Stimulated activated CD4-positive, alpha-beta T cell treated with anti-CD3 and anti-CD28 coated beads, Interleukin-2, amount 100 ng/mL, for 4 hours (primary cell): ENCODE data around the gene CNTNAP5.

ENCODE experiments used
- DNase-seq: peaks from one replicate; pipeline ENCODE4 v3.0.0-alpha.2; 2020; ENCODE audit warnings: low read depth

CNTNAP5 gene

DNA sequence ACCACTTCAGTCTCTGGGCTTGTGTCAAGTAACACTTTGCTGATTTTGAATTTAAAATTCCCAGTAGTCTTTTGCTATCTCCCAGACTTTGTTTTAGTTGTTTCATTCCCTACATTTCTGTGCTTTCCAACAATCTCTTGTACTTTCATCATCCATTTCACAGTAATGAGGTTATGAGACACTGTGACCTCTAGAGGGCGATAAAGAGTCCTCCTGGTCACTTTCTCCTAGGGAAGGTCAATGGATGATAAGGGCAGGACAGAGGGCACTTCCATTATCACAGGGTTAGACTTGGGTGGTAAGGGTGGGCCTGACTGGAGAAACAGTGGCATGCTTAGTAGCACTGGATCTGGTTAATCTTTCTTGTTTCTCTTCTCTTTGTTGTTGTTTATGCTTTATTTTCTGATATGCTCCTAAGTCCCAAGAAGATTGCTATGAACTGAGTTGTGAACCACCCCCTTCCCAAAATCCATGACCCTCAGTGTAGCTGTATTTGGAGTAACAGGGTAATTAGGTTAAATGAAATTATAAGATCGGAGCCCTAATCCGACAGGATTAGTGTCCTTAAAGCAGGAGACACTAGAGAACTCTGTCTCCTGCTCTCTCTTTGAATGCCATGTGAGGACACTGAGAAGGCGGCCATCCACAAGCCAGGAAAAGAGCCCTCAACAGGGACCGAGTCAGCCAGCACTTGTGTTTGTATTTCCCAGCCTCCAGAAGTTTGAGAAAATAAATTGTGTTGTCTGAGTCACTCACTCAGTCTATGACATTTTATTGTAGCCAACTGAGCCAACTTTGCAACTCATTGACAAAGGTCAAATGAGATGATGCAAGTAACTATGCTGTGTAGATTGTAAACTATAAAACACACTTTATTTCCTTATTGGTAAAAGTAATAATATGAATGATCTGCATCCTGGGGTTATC lies 779.2 kb downstream of the CNTNAP5 start:
- no peak for DNase-seq

DNA sequence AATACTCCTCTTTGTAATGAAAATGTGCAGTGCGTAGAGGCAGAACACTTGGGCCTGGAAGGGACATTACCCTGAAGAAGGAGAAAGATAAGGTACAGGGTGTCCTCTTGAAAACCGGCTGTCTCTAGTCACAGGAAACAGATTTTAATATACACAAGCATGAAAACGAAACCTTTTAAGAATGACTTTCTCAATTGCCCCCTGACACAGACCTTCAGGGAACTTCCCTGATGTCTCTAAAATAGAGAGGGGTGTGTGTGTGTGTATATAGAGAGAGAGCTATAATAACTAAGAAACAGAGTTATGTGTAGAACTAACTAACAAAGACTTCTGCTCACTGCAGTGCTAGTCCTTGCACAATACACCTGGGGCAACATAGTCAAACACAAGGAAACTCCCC lies 780.0 kb downstream of the CNTNAP5 start:
- DNase-seq = no peak

DNA sequence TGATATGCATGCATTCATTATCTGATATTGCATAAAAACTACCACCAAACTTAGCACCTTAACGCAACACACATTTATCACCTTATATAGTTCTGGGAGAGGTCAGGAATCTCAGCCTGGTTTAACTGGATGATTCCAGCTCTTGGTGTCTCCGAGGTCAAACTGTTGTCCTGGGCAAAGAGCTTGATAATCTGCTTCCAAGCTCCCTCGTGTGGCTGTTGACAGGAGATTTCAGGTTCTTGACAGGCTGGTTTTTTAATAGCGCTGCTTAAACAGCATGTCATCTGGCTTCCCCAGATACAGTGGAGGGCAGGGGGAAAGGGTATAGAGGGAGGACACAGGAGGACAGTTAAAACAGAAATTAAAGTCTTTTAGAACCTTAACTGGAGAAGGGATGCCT lies 785.0 kb downstream of the CNTNAP5 start:
- no peak for DNase-seq

DNA sequence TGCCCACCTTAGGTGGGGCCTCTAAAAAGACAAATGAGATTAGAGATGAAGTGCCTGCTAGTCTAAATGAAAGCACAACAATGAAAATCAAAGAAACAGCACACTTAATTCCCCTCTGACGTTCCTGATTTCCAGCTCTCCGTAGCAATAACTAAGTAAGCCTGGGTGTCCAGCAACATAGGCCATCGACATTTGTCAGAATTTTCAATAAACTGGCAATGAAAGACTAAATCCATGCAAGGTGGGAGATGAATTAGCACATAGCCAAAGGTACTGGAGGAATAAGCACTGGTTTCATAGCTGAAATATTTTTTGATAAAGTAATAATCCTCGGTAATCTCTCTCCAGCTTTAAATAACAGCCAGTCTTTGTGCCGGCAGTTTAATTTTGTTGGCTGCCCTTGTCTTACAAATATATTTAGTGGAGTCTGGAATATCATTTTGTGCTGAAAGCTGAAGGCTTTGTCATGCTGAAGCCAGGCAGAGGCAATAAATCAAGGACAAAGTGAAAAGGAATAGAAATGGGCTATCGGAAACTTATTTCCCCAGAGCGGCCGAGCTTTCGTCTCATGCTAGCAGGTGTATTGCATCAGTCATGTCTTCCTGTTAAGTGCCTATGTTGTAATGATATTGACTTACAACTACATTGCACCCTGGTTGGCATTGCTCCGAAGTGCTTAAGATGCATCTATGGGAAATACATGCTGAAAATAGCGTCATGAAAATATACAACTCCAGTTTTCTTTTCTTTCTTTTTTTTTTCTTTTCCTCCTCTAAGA lies 790.1 kb downstream of the CNTNAP5 start:
- DNase-seq = no peak

DNA sequence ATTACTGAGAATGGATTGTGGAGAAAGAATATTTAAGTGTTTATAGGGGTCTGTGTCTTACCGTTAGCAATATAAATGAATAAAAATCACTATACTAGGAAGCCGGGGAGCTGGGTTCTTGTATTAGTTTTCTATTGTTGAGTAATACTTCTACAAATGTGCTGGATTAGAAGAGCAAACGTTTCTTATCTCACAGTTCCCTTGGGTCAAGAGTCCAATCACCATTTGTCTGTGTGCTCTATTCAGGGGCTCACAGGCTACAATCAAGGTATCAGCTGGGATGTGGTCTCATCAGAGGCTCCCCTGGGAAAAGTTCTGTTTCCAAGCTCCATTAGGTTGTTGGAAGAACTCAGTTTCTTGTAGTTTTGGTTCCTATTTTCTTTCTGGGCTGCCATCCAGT lies 790.9 kb downstream of the CNTNAP5 start:
- no peak for DNase-seq

DNA sequence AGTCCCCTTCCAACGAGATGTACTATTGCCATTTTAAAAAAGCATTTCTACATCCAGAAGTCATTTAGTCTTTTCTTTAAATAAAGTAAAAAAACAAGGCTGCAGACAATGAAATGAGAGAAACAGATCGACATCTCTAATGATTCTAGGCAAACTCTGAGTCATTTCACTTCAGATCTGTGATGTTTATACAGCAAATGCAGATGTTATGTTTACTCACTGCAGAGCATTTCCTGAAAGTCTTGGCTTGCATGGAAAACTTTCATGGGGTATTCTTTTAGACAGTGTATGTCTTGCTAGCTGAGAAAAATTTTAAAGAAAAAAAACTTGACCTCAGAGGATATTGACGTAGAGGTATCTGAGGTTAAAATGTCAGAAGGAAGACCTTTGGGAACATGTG lies 797.4 kb downstream of the CNTNAP5 start:
- no peak for DNase-seq

DNA sequence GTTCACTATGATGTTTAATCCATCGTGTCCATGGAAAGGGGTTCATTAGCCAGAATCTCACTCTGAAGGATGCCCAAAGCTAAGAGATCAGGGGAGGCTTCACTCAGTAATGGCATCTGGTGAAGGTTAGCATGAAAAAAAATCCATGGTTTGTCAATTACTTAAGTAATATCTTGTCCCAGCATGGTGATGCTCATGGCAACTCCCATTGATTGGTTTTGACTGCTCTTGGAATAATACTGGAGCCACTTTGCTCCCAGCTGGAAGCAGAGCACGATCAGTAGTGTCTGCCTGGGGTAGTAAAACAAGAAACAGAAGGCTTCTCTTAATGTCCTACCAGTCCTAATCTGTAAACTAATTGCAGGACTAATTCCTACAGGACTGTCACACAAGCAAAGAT lies 799.4 kb downstream of the CNTNAP5 start:
- no peak for DNase-seq

DNA sequence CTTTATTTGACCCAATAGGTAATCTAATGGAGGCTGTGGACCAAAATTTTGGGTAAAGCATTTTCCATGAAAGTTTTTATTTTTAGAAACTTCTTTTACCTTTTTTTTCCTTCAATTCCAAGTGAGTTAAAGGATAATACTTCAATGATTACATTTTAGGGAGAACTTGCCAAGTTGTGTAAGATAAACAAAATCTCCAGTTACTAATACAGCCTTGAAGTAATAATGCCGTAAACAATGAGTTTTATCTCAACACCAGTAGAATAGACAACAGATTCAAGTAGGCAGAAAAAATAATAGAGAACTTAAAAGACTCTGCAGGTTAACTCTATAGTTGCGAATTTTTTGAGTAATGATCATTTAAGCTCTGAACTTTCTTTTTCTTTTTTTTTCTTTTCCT lies 807.4 kb downstream of the CNTNAP5 start:
- no peak for DNase-seq

DNA sequence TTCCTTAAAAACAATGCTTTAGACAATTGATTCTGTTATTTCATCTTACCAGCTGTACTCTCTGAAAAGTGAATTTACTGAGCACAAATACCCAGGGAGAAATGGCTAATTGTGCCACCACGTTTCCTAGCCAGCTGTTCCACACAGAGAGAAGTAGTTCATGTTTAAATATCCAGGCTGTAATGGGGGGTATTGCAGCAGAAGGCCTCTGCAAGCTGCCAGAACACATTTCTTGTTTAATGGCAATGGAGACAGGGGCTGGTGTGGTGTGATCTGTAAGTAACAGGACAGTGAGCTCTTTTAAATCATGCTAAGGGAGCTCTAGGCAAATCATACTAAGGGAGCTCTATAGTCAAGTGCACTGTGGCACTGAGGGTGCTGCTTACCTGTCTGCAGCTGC lies 809.2 kb downstream of the CNTNAP5 start:
- no peak for DNase-seq

DNA sequence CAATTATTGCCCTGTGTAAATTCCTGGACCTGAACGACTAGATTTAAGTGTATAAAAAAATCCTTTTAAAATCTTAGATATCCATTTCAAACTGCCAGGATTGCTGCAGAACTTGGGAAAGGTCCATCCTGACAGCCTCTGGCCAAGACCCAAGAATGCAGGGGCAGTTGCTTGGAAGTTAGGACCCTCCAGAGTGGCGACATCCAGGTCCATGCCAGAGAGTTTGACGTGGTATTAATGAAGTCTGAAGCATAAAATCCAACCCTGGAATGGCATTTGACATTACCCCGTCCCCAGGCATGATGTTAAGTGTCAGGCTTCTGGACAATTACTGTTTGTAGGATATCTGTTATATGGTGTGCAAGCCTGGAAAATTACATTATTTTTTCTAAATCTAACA lies 810.2 kb downstream of the CNTNAP5 start:
- DNase-seq = no peak

DNA sequence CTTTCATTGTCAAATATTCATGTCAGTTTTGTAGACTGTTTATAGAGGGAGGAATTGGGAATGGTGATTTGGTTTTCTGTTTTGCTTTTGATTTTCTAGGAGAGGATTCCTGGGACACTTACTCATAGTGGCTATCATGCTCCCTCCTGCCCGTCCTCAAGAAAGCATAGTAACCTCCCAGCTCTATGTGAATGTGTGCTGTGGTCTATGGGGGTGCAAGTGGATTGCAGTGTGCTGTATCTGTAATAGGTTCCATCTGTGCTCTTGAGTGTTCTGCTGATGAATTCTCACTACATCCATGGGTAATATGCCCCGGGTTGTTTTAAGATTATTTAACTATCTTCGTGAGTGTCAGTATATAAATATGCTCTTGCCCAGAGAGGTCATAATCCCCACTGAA lies 811.3 kb downstream of the CNTNAP5 start:
- no peak for DNase-seq

DNA sequence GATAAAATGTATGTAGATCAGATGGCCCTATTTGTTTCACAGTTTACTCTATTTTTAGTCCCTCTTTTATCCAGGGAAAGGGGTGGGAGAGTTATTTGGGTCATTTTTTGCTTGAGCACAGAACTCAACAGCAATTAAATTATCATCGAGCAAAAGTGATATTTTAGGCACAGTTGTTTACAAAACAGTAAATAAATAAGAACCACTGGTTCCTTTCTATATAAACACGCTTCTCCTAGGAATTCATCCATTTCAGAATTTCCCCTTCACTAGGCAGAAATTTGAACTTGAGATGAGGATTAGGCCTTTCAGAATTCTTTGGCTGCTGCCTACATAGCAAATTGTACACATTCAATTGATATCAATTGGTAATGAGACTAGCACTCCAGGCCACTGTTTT lies 812.4 kb downstream of the CNTNAP5 start:
- no peak for DNase-seq

DNA sequence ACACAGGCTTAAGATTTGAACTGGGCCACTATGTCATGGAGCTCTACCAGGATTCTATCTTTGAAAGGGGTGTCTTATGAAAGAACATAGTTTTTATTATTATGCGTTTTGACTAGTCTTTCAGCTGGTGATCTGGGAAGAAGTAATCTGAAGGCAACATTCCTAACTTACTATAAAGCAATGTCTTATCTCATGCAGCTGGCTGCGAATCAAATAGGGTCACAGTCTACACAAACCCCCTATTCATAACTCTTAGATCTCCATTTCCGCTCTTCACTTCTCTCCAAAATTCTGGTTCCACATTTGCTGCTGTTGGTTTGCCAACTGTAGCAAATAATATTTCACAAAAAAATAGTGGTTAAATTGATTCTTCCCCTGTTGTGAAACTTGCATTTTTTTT lies 813.3 kb downstream of the CNTNAP5 start:
- no peak for DNase-seq

DNA sequence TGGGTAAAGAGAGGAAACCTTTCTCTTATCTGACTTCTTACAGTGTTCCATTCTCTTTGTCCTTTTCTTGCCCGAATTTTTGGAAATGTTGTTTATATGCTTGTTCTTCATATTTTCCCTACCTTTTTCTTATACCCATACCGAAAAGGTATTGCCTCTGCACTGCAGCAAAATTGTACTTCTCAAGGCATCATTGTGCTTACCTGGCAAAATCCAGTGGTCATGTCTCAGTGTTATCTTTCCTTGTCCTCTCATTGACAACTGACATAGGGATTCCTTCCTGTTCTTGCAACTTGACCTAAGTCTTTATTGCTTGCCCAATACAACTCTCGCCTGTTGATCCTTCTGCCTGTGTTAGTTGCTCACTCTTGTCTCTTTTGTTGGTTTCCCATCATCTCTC lies 842.2 kb downstream of the CNTNAP5 start:
- DNase-seq = no peak

DNA sequence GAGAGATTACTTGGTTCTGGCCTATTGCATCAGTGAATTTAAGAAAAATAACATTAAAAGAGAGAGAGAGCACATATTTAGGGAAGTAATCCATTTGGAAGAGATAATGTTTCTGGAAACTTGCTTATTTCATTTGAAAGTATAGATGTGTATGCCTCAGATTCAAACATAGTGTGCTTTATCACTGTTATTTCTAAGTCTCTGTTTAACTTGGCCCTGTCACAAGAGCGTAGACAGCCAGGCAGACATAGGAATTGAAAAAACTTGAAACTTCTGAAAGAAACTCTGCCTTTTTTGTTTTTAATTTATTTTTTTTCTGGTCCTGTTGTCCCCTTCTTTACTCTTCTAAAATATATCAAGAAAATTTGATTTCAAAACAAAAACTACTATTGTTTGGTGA lies 849.1 kb downstream of the CNTNAP5 start:
- DNase-seq = no peak

DNA sequence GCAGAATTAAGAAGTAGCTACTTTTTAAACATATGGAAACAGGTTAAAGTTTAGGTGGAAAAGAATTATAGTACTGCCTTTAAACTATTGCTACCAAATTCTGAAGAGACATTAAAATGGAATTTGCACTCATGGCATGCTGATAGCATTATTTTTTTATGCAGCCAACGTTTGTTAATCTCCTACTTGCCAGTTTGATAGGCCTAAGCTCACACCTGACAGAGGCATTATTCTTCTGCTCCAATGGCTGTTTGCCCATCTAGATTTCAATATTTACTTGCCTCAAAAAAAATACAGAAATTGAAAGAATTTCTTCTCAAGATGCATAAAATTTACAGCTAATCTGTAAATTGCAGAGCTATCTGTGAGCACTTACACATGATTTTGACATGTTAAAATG lies 849.6 kb downstream of the CNTNAP5 start:
- DNase-seq = no peak

DNA sequence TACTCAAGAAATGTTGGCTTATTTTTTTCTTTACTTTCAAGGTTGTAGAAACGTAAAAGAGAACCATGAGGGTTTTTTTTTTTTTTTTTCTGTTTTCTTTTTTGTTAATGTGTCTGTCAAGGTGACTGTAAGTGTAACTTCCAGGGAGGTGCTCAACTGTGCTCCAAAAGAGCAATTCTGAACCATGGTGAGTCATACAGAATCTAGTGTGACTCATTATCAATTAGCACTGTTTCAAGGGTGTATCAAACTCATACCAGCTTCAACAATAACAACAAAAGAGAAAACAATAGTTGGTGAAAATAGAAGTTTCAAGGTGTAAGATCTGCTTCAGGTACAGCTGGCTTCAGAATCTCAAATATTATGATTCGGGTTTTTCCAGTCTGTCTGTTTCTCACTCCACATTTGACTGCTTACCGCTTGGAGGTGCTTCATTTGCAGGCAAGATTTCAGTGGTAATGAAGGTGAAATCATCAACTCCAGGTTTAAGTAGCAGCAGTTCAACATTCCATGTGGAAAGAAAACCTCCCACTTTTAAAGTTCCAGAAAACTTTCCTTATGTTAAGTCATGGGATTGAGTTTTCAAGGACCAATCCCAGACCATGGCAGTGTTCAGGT lies 850.6 kb downstream of the CNTNAP5 start:
- no peak for DNase-seq

DNA sequence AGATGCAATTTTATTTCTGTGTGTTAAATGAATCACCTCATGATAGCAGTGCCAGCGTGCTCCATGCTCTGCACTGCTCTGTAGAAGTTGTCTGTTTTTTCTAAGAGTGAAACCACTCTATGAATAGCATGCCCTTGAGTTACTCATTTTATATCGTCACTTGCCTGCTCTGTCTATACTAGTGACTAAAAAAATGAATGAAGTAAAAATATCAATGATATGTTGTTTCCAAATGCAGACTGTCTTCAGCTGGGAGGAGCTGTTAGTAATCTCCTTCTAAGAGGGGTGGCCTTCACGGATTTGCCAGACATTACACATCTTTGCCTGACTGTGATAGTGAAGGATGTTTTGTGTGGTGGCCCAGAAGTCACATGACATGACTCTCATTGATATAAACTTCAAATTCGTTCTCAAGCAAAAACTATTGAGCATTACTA lies 852.1 kb downstream of the CNTNAP5 start:
- no peak for DNase-seq

DNA sequence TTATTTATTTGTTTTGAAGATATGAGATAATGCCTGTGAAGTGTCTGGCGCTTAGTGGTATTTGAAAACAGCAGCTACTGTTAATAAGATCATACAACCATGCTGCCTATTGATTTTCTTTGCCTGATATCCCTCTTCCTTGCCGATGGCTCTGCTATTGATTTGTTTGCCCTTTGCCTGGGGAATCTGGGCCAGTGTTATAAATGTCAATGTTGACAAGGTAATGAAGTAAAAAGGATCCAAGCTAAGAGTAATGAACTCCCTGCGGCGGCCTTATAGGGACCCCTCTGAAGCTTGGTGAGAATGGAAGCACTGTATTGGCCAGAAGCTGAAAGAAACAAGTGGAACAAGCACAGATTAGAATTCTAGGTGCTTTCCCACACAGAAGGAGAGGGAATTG lies 854.6 kb downstream of the CNTNAP5 start:
- no peak for DNase-seq

DNA sequence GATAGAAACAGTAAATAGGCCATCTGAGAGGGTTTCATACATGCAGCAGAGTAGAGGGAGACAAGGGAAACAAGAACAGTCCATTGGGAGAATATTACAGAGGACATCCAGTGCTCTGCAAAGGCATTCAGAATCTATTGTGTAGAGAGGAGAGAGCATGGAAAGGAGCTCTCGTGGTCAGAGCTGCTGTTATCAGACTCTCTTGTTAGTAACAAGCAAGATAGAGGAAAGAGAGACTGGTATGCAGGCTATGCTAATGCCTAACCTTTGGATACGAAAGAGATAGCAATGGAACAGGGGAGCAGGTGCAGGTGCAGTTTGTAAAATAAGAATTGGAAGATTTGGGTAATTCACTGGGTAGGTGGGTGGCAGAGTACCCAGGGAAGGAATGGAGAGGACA lies 855.9 kb downstream of the CNTNAP5 start:
- no peak for DNase-seq

DNA sequence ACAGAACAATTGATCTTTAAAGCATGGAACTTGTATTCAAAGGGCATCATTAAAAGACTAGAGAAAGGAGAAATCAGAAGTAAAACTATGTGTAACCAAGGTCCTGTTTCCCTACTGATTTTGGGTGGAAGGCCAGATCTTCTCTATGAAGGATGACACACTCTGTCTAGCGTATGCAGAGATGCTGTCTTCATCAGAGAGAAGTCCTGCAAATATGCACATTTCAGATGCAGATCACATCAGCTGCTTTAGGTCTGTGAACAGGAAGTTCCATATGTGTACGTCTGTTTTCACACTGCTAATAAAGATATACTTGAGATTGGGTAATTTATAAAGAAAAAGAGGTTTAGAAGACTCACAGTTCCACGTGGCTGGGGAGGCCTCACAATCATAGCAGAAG lies 857.3 kb downstream of the CNTNAP5 start:
- DNase-seq = no peak

DNA sequence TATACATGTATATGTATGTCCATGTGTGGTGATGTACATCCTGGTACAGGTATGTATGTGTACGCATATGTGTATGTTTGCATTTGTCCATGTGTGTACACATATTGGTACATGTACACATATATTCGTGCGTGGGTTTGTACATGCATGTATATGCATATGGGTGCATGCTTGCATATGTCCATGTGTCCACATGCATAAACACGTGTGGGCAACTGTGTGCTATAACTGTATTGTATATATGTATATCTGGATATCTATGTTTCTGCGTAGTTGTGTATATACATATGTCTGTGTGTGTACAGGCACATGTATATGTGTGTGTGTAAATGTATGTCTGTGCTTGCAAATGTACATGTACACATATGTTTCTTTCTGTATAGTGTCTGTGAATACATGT lies 858.5 kb downstream of the CNTNAP5 start:
- no peak for DNase-seq

DNA sequence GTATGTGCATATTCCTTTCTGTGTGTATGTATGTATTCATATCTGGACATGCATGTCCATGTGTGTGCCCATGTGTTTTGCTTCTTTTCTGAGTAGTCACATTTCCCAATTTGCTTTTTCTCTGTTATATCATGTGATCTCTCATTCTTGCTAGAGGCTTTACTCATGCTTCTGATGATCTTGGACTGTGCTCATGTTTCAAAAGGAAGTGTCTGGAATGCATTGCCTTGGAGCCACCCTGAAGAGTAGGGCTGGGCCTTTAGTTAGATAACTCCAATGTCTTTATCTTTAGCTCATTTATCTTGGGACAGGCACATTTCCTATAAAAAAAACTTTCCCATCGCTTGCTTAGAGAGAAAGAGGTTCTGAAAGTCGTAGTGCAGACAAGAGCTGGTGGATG lies 859.2 kb downstream of the CNTNAP5 start:
- DNase-seq = no peak
